HUES48 (cell line): ENCODE measurements around the gene STK39.

Experiments
- H3K27ac ChIP-seq: one replicate; pipeline ENCODE4 v1.7.0; 2013; ENCODE audit warnings: low read depth, low read length, inconsistent platforms
- H3K27me3 ChIP-seq: 2 replicates; pipeline ENCODE4 v1.6.1; 2013; ENCODE audit warnings: mild to moderate bottlenecking, low read length; ENCODE audit not compliant: control insufficient read depth, insufficient read depth
- H3K36me3 ChIP-seq: 2 replicates; pipeline ENCODE4 v1.6.1; 2013; ENCODE audit warnings: low read length; ENCODE audit not compliant: control insufficient read depth, insufficient read depth
- H3K4me1 ChIP-seq: 2 replicates; pipeline ENCODE4 v1.6.1; 2013; ENCODE audit warnings: mild to moderate bottlenecking, low read length; ENCODE audit not compliant: control insufficient read depth, insufficient read depth
- H3K4me3 ChIP-seq: 2 replicates; pipeline ENCODE4 v1.5.1; 2013; ENCODE audit warnings: mild to moderate bottlenecking, low read depth, low read length
- H3K9ac ChIP-seq: 2 replicates; pipeline ENCODE4 v1.6.1; 2013; ENCODE audit warnings: mild to moderate bottlenecking, low read depth, low read length, moderate library complexity
- H3K9me3 ChIP-seq: 2 replicates; pipeline ENCODE4 v1.6.1; 2013; ENCODE audit warnings: low read length; ENCODE audit not compliant: control insufficient read depth, insufficient read depth

Gene STK39

DNA sequence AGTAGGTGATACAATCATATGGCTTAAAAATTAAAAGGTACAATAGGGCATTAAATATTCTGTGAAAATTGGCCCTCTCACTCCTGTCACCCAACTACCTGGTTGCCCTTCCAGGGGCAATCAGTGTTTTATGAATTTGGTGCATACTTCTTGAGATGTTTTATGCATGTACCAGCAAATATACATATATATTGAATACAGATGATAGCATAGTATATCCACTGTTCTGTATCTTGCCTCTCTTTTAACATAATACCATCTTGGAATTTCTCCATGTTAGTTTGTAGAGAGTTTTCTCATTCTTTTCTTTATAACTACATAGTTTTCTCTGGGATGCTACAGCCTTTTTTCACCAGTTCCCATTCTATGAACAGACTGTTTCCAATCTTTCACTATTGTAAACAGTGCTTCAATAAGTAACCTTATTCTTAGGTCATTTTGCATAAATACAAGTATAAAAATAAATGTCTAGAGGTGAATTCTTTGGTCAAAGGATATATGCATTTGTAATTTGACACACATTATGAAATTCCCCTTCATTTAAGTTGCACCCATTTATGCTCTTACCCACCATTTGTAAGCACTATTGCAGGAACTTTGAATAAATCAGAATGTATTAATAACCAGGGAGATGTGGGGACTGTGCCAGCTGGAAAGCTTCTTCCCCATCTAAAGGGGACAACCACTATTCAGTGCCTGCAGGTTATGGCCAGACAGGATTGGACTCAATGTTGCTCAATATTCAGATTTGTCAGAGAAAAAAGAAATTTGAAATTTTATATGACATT is 225.4 kb downstream of the STK39 start:
- H3K4me1 ChIP-seq: no peaks in the 10 kb centered on the region
- H3K36me3 ChIP-seq: no peaks in the 10 kb centered on the region; the same call in 1 of the 2 replicates
- no peaks in the 10 kb centered on the region for H3K9me3 ChIP-seq
- no peak overlapping the region for H3K27ac ChIP-seq
- H3K9ac ChIP-seq: no peak overlapping the region
- H3K4me3 ChIP-seq: no peak overlapping the region
- H3K27me3 ChIP-seq: no peaks in the 10 kb centered on the region

DNA sequence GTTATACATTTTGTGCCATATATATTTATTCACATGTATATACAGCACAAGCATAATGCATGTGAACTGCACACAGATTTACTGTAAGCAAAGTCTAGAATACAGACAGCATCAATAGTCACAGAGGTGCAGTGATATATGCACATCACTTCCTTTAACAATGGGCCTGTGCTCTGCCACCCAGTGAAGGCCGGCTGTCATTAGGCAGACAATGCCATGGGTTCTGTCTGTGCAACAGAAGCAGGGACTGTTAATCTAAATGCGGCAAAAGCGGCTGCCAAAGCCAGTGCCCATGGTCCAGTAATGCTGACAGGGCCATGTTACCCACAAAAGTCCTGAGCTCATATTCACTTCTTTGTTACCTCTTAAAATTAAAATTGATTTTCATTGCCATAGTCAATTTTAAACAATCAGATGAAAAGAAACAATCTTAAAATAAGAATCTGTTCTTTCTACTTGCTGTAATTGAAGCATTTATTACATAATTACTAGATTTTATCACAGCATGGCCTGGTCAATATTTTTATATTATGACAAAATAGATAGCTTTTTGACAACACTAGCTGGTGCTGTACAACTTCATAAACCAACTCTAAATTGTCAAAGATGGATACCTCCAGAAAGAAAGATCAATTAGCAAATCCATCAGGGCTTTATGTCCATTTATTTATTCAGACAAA is 232.0 kb downstream of the STK39 start:
- Histone ChIP-seq H3K4me1 (no peaks in the 10 kb centered on the region), H3K9ac (no peak overlapping the region), H3K27me3 (no peaks in the 10 kb centered on the region), H3K4me3 (no peak overlapping the region), H3K36me3 (no peaks in the 10 kb centered on the region), H3K27ac (no peak overlapping the region), H3K9me3 (no peaks in the 10 kb centered on the region)

DNA sequence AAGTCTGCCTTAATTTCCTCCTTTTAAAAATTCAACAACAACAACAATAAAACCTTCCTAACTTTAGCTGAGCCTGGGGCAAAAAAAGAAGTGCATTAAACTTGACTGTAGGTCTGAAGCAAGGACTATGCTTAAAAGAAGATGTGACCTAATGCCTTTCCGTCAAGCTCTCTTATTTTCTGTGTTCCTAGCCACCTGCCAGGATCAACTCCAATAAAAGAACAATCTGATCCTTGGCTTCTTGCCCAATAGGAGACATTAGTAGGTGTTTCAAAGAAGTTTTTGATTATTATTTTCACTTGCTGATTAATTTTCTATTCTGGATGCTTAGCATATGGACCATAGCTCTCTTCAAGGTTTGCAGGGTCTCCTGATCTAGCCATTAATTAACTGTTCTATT is 237.5 kb downstream of the STK39 start:
- no peaks in the 10 kb centered on the region for H3K27me3 ChIP-seq
- no peak overlapping the region for H3K9ac ChIP-seq
- H3K36me3 ChIP-seq: no peaks in the 10 kb centered on the region
- H3K9me3 ChIP-seq: no peaks in the 10 kb centered on the region
- no peak overlapping the region for H3K4me3 ChIP-seq
- H3K4me1 ChIP-seq: no peaks in the 10 kb centered on the region
- no peak overlapping the region for H3K27ac ChIP-seq

DNA sequence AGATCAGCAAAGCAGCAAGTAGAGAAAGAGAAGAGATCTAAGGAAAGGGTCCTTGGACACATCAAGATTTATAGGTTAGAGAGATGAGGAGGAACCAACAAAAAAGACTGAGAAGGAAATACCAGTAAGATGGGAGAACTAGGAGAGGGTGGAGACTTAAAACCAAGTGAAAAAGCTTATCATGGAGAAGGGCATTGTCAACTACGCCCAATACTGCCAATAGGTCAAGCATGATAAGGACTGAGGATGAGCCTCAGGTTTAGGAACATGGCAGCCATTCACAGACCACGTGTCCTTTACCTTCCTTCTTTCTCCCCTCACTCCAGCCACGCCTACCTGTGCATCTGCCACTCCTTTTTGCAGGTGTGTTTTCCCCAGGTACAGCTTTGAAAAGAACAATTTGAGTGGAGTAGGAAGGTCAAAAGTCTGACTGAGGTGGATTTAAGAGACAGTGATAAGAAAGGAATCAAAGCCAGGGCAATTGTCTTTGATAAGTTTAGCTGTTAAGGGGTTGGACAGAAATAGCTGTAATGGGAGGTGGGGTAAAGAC is 238.7 kb downstream of the STK39 start:
- H3K27ac ChIP-seq: no peak overlapping the region
- no peaks in the 10 kb centered on the region for H3K36me3 ChIP-seq
- no peaks in the 10 kb centered on the region for H3K27me3 ChIP-seq
- no peak overlapping the region for H3K4me3 ChIP-seq
- no peaks in the 10 kb centered on the region for H3K9me3 ChIP-seq
- H3K9ac ChIP-seq: no peak overlapping the region
- no peaks in the 10 kb centered on the region for H3K4me1 ChIP-seq

DNA sequence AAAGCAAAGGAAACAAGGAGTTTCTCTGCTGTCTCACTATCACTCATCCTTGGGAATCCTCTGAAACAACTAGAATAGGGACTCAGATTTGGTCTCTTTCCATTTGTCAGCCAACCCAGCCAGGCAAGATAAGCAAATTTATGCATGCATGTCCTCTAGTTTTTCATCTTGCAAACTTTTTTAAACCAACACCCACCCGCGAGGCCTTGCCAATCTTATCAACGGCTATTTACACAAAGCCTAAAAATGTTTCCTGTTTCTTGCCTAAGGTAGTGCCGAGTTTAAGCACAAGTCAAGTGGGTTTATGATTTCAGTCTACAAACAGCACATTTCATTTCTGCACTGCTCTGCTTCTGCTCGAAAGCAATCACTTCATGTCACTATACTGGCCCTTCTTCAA is 240.9 kb downstream of the STK39 start:
- Histone ChIP-seq H3K27me3 (no peaks in the 10 kb centered on the region), H3K9ac (no peak overlapping the region), H3K4me3 (no peak overlapping the region)

DNA sequence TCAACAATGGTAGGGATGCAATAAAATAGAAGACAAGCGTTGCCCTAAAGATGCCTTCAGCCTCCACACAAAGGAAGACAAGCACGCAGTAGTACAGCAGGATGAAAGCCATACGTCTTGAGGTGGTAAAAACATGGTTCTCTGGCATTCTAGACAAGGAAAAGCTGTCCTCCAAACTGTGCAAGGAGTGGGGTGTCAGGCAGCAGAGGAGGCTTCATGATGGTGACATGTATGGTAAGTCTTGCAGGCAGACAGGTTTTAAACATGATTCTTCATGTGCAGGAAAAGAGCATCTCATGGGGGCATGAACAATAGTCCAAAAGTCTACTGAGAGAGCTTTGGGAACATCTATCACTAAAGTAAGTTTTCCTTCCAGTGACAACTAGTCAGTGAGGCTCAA is 241.8 kb downstream of the STK39 start:
- Histone ChIP-seq H3K27me3 (no peaks in the 10 kb centered on the region), H3K4me3 (no peak overlapping the region), H3K27ac (no peak overlapping the region), H3K36me3 (no peaks in the 10 kb centered on the region), H3K4me1 (no peaks in the 10 kb centered on the region; the same call in 1 of the 2 replicates), H3K9me3 (no peaks in the 10 kb centered on the region), H3K9ac (no peak overlapping the region)

More for the DNA sequence above, 240.9 kb downstream of the STK39 start:
- Histone ChIP-seq H3K36me3 (no peaks in the 10 kb centered on the region), H3K4me1 (no peaks in the 10 kb centered on the region; the same call in 1 of the 2 replicates), H3K9me3 (no peaks in the 10 kb centered on the region), H3K27ac (no peak overlapping the region)

DNA sequence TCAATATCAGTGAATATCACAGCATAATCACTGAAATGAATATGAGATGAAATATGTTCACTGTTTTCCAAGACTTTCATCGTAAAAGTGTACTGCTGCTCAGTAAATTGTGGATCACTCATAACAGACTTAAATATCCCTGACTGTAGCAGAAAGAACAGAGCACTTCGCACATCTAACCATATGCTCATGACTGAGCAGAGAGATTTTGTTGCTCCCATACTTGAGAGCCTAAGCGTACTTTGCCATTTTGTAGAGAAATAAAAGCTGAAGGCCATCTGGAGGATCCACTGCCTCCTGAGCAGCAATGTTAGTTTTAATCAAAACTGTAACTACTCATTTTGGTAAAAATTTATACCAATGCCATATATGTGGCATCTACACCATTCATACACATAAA is 243.5 kb downstream of the STK39 start:
- no peak overlapping the region for H3K9ac ChIP-seq
- H3K9me3 ChIP-seq: no peaks in the 10 kb centered on the region

DNA sequence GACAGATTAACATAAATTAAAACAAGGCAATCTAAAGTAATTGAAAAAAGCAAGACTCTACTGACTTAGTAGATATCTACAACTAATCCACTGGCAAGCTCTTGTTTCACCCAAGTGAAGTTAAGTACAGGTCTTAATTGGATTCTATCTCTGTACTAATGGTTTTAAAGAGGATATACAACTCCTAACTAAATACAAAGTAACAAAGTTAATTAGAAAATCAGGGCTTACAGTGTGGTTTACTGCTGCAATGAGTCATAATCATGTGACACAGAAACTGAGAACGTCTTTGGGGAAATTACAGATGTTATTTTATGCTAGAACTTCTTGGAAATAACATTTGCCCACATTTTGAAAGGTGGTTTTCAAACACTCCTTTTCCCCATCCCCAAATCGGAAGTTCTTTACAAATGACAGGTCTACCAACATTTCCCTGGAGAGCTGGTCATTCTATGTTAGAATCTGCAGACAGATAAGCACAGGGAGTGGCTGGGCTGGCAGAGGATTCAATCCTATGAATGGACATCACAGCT is 245.3 kb downstream of the STK39 start:
- Histone ChIP-seq H3K9ac (no peak overlapping the region), H3K36me3 (no peaks in the 10 kb centered on the region), H3K4me3 (no peak overlapping the region), H3K4me1 (peaks cover 3% of the 10 kb centered on the region; the same call in 1 of the 2 replicates), H3K27ac (no peak overlapping the region), H3K27me3 (no peaks in the 10 kb centered on the region), H3K9me3 (no peaks in the 10 kb centered on the region)

More for the DNA sequence above, 243.5 kb downstream of the STK39 start:
- no peaks in the 10 kb centered on the region for H3K36me3 ChIP-seq
- no peaks in the 10 kb centered on the region for H3K27me3 ChIP-seq
- H3K27ac ChIP-seq: no peak overlapping the region
- H3K4me1 ChIP-seq: no peaks in the 10 kb centered on the region; the same call in 1 of the 2 replicates
- H3K4me3 ChIP-seq: no peak overlapping the region

DNA sequence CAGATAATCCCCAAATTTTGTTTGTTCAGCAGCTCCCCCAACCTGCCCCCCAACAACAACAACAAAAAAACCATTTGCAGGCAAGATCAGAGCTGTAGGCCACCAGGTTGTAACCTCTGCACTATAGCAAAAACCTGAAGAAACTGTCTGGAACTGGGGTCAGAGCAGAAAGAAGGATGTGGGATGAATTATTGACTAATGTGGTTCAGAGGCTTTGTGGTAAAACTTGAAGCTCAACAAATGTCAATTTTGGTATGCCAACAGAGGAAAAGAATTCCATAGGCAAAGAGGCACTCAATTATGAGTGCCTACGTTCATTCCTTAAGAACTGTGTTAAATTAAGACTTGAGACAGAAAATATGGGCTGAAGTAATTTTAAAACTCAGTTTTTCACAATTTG is 255.1 kb downstream of the STK39 start:
- Histone ChIP-seq H3K27ac (no peak overlapping the region), H3K27me3 (no peaks in the 10 kb centered on the region), H3K9ac (no peak overlapping the region), H3K36me3 (no peaks in the 10 kb centered on the region), H3K4me1 (peaks cover 10% of the 10 kb centered on the region; the same call in 1 of the 2 replicates), H3K4me3 (no peak overlapping the region), H3K9me3 (no peaks in the 10 kb centered on the region)

DNA sequence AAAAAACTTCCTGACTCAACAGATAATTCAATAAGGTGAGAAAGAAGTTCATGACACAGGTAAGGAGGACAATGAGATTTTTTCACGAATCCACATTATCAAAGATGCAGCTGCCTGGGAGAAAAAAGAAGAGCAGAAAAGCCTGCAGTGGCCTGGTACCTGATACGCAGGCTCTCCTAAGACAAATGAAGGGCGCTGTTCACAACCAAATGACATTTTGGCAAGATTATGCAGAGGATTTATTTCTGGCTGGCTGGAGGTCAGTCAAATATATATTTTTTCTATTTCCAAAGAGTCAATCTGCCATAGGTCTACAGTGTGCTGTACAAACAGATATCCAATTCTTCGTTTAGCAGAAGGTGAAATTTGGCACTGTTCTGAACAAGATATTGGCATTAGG is 257.3 kb downstream of the STK39 start:
- no peak overlapping the region for H3K4me3 ChIP-seq
- no peaks in the 10 kb centered on the region for H3K36me3 ChIP-seq
- no peaks in the 10 kb centered on the region for H3K27me3 ChIP-seq
- H3K9ac ChIP-seq: no peak overlapping the region
- peaks cover 15% of the 10 kb centered on the region; the same call in 1 of the 2 replicates for H3K4me1 ChIP-seq
- no peak overlapping the region for H3K27ac ChIP-seq
- no peaks in the 10 kb centered on the region for H3K9me3 ChIP-seq

DNA sequence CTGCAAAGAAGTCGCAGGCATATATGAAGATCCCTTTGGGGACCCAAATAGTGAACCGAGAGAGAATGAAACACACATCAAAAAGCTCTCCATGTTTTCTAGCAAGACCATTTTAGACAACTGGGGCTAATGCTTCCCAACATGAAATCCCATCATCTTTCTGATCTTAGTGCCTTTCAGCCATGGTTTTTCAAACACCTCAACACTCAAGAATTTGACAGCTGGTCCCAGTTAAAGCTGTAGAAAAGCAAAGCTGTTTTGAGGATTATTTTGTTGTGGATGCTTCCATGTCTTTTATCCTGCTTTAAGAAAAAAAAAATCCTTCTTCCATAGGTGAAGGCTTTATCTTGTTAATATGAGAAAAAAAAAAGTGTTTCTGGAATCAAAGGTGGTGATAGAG is 259.1 kb downstream of the STK39 start:
- Histone ChIP-seq H3K27ac (no peak overlapping the region), H3K9ac (no peak overlapping the region), H3K27me3 (no peaks in the 10 kb centered on the region), H3K36me3 (no peaks in the 10 kb centered on the region), H3K4me3 (no peak overlapping the region), H3K4me1 (peaks cover 20% of the 10 kb centered on the region; the same call in 1 of the 2 replicates), H3K9me3 (no peaks in the 10 kb centered on the region)
